ENCODE results near the gene OPALIN.
"Not testable (repeated sequence)": the region's sequence is repeated elsewhere in the genome, so short reads cannot be mapped to it uniquely, and the experiment has no call there.

The OPALIN gene

DNA sequence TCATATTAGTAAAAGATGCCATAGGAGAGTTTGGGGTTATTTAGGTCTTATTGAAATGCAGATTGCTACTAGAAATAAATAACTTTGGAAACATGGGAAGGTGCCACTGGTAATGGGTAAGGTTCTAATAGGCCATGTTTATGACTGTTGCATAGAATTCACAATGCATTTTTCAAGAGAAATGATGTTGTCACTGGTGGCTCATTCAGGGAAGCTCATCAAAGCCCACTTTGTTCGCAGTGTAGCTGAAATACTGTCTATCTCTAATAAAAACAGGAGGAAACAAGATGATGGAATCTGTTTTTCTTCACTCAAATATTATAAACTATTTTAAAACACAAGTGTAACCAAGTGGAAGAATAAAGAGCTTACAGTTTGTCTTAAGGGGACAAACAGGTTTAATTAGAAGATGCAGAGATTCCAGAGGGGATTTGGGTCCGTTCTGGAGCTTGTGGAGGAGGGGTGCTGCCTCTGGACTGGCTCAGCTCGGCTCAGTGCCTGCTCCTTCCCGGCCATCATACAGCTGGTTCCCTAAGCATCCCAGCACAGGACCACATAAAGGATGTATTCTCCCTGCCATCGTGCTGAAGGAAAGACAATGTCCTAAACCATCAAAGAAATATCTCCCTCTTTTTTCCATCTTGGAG, 20.4 kb downstream of the OPALIN start:
- no peak for DNase-seq (ENCODE audit: low spot score)

DNA sequence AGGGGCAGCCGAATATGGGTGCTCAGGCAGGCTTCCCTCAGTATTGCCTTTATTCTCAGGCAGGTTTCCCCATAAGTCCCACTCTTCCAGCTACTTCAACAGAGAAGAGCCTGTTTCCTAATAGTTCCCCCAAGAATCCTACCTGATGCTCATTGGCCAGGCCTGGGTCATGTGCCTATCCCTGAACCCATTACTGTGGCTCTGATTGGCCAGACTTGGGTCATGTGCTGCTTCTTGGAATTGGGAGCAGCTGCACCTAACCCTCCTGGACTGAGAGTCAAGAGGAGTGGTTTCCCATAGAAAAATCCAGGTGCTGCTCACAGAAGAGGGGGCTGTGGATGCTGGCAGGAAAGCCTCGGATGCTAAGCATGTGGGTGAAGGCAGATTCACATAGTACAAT, 21.7 kb downstream of the OPALIN start:
- no peak for DNase-seq (ENCODE audit: low spot score)

DNA sequence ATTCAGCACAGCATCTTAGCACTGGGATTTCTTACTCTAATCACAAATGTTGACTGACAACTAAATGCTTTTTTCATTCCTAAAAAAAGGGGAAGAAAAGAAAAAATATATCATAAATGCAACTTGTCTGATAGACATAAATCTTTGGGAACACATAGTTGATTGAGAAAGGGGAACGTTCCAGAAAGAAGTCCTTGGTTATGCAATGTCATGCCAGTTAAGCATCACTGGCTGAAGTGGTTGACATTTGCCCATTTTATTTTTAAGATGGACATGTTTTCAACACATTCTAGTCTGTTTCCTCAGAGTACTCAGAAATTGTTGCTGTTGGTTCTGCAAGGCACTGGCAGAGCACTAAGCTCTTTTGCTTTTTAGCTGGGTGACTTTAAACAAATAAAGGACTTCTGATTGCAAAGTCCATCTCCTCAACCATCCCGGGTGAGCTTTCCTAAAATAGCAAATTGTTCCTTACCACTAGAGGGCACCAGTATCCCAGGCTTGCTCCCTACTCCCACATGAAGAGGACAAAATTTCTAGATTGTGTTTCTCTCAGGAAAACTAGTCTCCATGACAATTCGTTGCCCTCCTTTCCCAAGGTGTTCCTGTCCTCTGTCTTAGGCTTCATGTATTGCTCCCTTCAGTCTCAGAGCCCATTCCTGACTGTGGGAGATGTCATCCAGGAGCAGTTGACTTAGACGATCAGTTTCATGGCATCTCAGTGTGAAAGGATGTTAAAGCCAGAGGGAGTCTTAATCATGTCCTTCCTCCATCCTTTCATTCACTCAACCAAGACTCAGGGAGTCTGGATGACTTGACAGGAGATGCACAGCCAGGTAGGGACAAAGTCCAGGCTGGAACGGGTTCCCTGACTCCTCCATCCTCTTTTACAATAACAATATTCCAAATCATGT, 23.9 kb downstream of the OPALIN start:
- DNase-seq (ENCODE audit: low spot score), result peak; percentile 37

DNA sequence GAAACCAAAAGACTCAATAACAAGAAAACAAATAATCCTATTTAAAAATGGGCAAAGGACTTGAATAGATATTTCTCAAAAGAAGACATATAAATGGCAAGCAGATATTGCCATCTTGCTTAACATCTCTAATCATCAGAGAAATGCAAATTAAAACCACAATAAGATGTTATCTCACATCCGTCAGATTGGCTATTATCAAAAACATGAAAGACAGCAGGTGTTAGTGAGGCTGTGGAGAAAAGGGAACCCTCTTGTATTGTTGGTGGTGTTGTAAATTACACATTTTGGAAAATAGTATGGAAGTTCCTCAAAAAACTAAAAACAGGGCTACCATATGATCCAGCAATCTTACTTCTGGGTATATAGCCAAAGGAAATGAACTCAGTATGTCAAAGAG, 25.7 kb downstream of the OPALIN start:
- no peak for DNase-seq (ENCODE audit: low spot score)

DNA sequence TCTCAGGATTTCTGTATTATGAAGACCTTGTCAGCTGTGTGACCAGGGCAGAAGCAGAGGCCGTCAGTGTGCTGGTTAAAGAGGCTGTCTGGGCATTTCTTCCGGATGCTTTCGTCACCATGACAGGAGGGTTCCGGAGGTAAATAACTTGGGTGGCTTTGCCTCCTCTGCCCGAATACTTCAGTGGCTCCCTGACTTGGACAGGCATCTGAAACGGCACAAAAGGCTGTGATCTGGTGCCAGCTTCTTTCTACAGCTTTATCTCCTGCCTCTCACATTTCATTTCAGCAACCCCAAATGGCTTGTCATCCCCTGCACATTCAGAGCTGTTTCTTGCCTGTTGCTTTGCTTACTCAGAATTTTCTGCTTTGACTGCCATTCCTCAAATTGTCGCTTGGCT, 31.3 kb downstream of the OPALIN start:
- no peak for DNase-seq (ENCODE audit: low spot score)

DNA sequence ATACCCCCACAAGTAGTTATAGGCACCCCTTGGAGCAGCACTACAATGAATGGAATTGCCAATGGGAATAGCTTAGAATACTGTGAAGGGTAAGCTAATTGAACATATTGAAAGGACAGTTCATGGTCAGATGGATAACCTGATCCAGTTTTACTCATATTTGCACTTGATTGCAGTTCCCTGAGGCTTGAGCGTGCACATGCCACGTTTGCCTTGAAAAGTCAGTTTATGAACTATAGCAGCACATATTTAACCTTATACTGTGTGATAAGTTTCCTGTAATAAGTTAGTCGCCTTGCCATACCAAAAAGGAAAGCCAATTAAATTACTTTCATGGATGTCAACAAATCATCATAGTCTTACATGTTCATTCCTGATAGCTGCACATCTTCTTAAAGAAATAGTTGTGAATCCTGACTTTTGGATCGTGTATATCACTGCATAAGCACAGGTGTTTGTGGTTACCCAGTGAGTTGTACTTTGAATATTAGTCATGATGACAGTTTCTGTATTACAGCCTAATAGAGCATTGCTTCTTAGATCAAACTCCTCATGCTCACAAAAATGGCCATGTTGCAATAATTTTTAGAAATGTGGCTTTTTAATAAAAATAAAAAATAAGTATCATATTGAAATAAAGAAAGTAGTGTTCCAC, 33.0 kb downstream of the OPALIN start:
- DNase-seq (ENCODE audit: low spot score), result no peak

DNA sequence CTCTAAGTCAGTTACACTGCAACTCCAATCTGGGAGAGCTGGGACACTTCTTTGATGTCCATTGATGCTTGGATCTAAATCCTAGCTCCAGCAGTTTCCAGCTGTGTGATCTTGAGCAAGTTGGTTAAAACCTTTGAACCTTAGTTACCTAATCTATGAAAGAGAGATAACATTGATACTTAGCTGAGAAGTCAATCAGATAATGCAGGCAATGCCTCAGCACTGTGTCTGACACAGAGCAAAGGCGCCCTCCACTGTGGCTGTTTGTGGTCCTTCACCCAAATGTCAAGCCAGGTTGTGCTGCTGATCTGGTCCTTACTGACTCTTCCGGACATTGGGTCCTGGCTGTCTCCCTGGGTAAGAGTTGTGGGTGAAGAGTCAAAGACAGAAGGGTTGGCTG, 34.4 kb downstream of the OPALIN start:
- DNase-seq (ENCODE audit: low spot score), result no peak

DNA sequence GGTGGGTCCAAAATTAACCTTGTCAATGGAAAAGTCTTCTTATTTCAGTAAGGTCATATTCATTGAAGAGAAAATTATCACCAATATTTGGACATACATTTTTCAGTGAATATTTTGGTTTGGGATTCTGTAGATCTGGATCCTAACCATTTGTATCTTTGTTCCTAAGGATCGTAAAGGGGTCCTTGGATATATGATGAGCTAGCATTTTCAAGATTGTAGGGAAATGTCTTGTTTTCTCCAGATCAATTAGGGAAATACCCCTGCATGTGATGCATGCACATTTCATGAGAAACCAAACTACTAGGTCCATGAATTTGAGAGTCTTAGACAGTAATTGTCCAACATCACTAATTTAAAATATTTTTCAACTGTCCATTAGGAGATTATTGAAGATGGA, 36.5 kb downstream of the OPALIN start:
- DNase-seq (ENCODE audit: low spot score), result no peak

DNA sequence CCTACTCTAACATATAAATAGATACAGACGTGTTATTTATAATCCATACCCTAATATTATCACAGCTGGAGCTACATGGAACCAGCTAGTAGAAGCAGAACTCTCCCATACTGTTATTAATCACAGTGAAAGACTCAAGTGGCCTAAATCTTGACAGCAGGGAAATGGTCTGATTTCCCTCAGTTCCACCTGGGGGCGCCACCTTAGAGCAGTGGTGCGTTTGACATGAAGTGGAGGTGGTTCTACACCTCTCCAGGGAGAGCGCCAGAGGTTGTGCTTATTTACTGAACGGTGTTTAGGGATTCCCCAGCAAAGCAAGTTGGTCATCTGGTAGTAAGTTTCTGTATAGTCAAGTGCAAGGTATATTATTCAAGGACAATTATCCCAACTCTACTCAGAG, 37.0 kb downstream of the OPALIN start:
- DNase-seq (ENCODE audit: low spot score), result no peak

DNA sequence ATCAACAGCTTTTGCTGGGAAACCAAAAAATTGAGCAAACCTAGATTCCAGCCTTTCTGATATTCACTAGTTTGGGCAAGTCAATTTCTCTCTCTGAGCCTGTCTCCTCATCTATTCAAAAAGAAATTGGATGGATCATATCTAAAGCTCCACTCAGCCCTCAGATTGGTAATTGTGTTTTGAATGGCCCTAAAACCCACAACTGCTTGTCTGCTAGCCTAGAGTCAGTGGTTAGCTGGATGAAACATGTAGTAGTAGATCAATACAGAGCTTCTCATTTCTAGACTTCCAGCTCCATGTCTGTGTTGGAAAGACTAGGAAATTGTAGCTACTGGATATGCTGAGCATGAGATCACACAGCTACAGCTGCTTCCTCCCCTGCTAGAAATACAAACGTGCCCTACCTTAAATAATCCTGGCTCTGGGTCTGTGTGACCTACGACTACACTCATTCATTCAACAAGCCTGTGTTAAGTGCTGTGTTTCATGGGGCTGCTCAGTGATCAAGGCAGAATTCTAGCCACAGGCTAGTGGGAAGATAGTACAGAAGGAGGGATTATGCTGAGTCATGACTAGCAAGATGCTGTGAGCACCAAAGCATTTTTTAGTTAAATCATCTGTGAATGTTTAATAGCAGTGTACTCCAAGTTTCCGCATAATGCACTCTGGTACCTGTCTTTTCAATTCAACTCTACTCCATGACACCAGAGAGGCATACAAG, 38.9 kb downstream of the OPALIN start:
- DNase-seq (ENCODE audit: low spot score), result no peak

DNA sequence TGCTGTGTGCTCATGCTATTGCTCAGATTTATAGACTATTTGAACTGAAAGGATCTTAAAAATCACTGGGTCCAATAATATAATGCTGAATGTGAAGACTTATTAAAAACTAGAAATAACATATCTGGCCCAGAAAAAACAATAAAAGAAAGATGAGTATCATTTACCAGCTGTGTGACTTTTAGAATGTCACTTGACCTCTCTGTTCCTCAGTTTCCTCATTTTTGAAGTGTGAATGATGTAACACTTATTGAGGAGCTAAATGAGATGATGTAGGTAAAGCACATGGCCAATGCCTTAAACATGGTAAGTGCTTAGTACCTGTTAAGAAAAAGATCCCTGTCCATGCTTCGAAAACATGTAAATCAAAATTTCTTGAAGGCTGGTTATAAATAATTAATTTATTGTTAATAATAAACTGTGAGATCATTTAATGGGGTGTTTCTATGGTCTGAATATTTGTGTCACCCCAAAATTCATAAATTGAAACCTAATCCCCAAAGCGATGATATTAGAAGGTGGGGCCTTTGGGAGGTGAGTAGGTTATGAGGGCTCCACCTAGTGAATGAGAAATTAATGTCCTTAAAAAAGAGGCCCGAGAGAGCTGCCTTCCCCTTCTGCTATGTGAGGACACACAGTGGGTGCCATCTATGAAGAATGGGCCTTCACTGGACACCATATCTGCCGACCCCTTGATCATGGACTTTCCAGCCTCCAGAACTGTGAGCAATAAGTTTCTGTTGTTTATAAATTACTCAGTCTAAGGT, 41.6 kb downstream of the OPALIN start:
- no peak for DNase-seq (ENCODE audit: low spot score)

DNA sequence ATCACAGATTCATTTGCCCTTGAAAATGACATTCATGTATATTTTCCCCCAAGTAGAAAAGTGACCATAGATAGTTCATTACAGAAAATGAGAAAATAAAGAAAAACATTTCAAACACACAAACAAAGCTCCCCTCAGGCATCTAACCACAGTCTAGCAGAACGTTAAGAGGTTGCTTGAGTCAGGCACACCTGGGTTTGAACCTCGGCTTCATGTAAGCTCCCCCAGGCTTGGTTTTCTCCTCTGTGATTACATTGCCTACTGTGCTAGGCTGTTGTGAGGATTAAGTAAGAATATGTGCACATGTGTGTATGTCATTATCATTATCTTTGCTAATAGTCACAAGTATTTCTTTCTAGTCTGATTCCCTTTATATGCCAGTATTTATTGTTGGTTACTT, 45.5 kb downstream of the OPALIN start:
- no peak for DNase-seq (ENCODE audit: low spot score)

DNA sequence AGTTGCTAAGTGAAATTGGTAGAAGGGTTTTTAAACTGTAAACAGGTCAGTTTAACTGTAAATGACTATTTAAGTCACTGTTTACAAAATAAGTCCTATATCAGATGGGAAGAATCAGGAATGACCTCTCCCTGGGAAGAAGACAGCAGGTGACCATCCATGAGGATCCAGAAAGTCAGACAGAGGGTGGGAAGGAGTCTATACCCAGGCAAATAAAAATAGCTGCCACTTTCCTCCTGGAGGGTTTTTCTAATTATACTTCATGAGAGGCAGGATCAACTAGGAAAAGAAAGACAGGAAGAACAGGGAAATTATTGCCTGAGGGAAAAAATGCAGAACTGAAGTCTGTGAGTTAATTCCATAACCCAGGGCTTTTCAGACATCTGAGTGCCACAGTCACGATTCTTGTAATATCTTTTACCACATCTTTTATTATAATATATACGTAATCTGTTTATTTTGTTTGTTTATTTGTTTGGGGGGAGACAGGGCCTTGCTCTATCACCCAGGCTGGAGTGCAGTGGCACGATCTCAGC, 47.6 kb downstream of the OPALIN start:
- no peak for DNase-seq (ENCODE audit: low spot score)

DNA sequence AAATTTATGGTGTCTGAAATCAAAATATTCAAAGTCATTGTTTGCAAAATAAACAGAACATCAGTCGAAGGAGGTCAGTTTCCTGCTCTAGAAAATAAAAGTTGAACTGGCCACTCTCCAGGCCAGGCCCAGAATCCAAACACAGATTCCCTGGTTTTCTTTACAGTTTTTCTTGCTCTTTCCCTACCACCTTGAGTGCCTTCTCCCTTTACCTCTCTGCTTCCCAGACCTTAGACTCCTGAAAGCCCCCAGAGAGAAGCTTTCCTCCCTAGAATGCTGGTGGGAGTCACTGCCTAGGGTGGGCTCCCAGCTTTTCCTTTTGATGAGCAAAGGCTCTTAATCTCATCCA, 48.5 kb downstream of the OPALIN start:
- no peak for DNase-seq (ENCODE audit: low spot score)

DNA sequence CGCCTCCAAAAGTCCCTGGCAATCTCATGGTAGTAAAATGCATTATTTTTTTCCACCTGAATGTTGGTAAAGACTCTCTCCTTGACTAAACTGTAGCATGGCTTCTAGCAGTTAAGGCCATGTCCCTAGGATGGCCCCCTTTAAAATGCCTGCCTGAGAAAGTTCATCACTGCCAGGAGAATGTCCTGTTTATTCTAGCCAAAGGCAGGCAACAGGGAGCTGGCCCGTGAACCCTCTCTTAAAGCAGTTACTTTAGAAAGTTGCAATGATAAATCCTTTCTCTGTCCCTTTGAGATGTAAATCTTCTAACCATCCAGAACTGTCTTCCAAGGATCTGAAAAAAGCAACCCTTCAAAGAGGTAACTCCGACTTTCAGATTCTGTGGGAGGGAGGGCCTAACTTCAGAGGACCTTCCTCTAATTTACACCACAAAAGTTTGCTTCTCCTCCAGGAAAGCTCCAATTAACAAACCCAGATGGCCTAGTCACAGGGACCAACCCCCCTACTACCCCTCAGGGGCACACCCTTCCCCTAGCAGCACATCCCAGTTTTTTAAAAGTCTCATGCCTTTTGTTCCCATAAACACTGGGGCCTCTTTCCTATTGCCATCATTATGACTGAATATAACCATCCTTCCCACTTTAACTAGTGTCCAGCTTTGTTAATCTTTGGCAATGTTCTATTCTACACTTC, 49.0 kb downstream of the OPALIN start:
- DNase-seq (ENCODE audit: low spot score), result no peak

DNA sequence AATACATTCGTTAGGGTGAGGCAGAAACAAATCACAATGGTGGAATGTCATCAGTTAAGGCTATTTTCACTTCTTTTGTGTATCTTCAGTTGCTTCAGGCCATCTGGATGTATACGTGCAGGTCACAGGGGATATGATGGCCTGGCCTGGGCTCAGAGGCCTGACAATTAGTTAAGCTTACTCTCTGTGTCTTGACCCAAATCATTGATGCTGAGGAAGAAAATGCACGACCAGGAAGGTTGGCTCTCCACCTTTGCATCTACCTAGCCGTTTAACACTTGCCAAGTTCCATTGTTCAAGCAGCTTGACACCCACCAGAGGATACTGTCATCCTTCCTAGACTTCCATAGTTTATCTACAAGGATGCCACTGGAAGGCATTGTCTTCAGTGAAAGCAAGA, 49.9 kb downstream of the OPALIN start:
- DNase-seq (ENCODE audit: low spot score), result not testable (repeated sequence)

DNA sequence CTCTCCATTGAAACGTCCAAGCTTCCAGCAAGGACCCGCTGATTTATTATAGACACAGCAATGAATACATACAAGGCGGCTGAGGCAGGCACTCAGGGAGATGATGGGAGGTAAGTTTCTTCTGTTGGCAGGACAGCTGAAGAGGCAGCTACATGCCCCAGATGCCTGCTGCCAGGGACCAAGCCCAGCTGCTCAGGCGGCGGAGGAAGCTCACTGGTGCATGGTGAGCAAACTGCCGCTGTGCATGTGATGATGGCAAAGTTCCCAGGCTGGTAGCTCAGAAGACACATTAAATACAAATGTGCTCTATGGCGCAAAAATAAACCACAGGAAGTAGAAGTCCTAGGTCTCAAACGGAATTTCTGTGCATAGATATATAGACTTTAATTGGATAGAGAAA, 52.3 kb downstream of the OPALIN start:
- DNase-seq (ENCODE audit: low spot score), result no peak

DNA sequence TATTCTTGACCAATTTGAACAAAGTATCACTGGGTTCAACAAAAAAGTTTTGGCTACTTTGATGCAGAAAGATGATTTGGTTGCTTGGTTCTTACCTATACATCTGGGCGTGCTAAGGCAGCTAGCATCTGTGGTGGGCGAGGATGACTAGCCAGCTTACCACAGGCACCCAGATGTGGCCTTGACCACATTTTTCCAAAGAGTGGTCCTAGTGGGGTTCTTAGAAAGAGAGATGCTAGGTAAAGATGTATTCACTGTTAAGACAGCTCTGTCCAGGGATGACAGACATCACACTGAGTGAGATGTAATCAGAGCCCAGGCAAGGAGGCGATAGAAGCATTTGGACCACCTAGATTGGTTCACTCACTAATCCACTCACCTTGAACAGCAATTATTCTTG, 53.8 kb downstream of the OPALIN start:
- DNase-seq (ENCODE audit: low spot score), result no peak

DNA sequence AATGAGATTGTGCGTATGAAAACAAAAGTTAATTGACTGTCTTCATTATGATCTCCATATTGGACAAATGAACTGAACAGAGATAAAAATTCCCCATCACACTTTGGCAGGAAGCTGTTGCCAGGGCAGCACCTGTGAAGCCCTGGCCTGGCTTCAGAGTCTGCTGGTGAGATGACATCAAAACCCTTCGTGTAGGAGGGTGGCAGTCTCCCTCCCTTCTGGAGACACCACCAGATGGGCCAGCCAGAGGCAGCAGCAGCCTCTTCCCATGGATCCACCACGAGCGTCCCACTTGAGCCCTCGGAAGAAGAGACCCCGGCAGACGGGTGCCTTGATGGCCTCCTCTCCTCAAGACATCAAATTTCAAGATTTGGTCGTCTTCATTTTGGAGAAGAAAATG, 54.6 kb downstream of the OPALIN start, which contains the start of gene DNTT:
Gene DNTT (plus strand): TSS at position 205 of the 400 bp plus-strand sequence. CDS start 64 bp downstream, at position 269.
- no peak for DNase-seq (ENCODE audit: low spot score)

DNA sequence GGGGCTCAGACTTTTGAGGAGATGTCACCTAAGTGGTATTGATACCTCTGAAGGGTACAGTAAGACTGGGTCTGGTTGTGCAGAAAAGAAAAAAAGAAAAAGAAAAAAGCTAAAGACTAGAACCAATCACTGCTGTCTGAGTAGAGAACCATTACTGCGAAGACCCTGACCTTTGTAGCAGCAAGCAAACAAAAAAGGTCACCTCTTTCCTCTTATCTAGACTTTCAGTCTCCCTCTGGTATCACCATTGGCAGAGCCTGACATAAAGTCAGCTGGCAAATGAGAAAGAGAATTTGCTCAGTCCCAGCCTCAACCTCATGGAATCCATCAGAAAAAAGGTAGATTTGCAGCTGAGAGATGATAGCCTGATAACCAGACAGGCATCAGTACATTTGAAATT, 57.2 kb downstream of the OPALIN start:
- no peak for DNase-seq (ENCODE audit: low spot score)

DNA sequence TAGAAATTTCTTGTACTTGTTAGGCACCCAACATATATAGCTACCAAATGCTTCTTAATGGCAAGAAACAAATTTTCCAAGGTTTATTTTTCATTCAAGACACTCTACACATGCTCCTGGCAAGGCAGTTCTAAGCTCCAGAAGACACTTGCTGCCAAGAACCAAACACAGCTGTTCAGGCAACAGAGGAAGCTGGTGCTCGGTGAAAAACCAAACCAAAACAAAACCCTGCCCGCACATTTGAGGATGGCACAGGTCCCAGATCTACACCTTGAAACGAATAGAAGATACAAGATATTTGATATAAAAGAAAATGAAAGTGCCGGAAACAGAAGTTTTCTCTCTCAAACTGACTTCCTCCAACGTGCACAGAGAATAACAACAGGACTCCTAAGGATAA, 59.4 kb downstream of the OPALIN start:
- DNase-seq (ENCODE audit: low spot score), result no peak

All from CD4-positive, alpha-beta T cell treated with Interleukin-2 at 100 ng/mL for 4 hours (primary cell).